Smooth muscle cell (in vitro differentiated cells): ENCODE measurements around the gene UGP2. TPM values are rescaled to one million over a fixed set of nuclear protein-coding genes. Genes with fewer than 3 reads are reported as not detected.
A peak's percentile ranks its signal among the peaks of the same experiment; 100 is the strongest.

Experiments
- DNase-seq: peaks from one replicate; lab custom pipeline; 2025; ENCODE audit not compliant: unreplicated experiment; lab: John Stamatoyannopoulos, UW
- H2AFZ ChIP-seq: fragments of 200-600 bp; sonication (generic); 2 replicates; pipeline ENCODE4 v1.6.0; 2016; ENCODE audit warnings: antibody characterized with exemption, low read depth, mild to moderate bottlenecking
- H3F3A ChIP-seq: fragments of 200-600 bp; sonication (generic); 2 replicates; pipeline ENCODE4 v1.6.0; 2017; ENCODE audit warnings: antibody characterized with exemption, low read depth
- H3K27ac ChIP-seq: fragments of 200-600 bp; sonication (generic); 2 replicates; pipeline ENCODE4 v1.5.1; 2016; ENCODE audit warnings: low read depth, mild to moderate bottlenecking
- H3K27me3 ChIP-seq: fragments of 200-600 bp; sonication (generic); 2 replicates; pipeline ENCODE4 v1.6.1; 2016; ENCODE audit warnings: low read depth, mild to moderate bottlenecking
- H3K36me3 ChIP-seq: fragments of 200-600 bp; sonication (generic); 2 replicates; pipeline ENCODE4 v1.5.1; 2016; ENCODE audit warnings: low read depth
- H3K4me1 ChIP-seq: fragments of 200-600 bp; sonication (generic); 2 replicates; pipeline ENCODE4 v1.5.1; 2016; ENCODE audit warnings: low read depth
- H3K4me2 ChIP-seq: fragments of 200-600 bp; sonication (generic); 2 replicates; pipeline ENCODE4 v1.6.0; 2016; ENCODE audit warnings: mild to moderate bottlenecking
- H3K4me3 ChIP-seq: fragments of 200-600 bp; sonication (generic); 2 replicates; pipeline ENCODE4 v1.5.1; 2016; ENCODE audit warnings: mild to moderate bottlenecking
- H3K79me2 ChIP-seq: fragments of 200-600 bp; sonication (generic); 2 replicates; pipeline ENCODE4 v1.6.0; 2016; ENCODE audit warnings: low read depth, mild to moderate bottlenecking
- H3K9ac ChIP-seq: fragments of 200-600 bp; sonication (generic); 2 replicates; pipeline ENCODE4 v1.6.0; 2016; ENCODE audit warnings: low read depth
- H3K9me3 ChIP-seq: fragments of 200-600 bp; sonication (generic); replicated peaks from 2 replicates; pipeline ENCODE4 v1.5.1; 2016; ENCODE audit warnings: low read depth
- H4K20me1 ChIP-seq: fragments of 200-600 bp; sonication (generic); 2 replicates; pipeline ENCODE4 v1.6.0; 2016; ENCODE audit warnings: low read depth
- WGBS: methylation state at CpG from one replicate; pipeline ENCODE4 v1.1.7; 2016; ENCODE audit warnings: low lambda C conversion rate; 5-methylcytosine and 5-hydroxymethylcytosine counted together
- polyA plus RNA-seq: library from polyadenylated mRNA; unstranded; fragments of >200 nt; fragmentation: Nextera tagmentation; extraction: Ambion mirVana; gene quantifications from 2 replicates; pipeline ENCODE4 v1.2.1, GENCODE V29; 2016
- total RNA-seq: library from RNA; depleted of rRNA; stranded (reverse); fragments of >200 nt; gene quantifications from 2 replicates; pipeline ENCODE4 v1.2.3, GENCODE V29; 2014
- TF ChIP-seq, protein P1 (sequence below): fragments of 200-600 bp; sonication (generic); IDR thresholded peaks from 2 replicates; pipeline ENCODE4 v1.5.1; 2017; ENCODE audit warnings: borderline replicate concordance, mild to moderate bottlenecking, antibody characterized with exemption; ENCODE audit not compliant: insufficient read depth, poor library complexity, severe bottlenecking

The UGP2 gene
- total RNA-seq: 211 and 238 TPM in 2 replicates
- 156 and 171 TPM in 2 replicates for polyA plus RNA-seq

DNA sequence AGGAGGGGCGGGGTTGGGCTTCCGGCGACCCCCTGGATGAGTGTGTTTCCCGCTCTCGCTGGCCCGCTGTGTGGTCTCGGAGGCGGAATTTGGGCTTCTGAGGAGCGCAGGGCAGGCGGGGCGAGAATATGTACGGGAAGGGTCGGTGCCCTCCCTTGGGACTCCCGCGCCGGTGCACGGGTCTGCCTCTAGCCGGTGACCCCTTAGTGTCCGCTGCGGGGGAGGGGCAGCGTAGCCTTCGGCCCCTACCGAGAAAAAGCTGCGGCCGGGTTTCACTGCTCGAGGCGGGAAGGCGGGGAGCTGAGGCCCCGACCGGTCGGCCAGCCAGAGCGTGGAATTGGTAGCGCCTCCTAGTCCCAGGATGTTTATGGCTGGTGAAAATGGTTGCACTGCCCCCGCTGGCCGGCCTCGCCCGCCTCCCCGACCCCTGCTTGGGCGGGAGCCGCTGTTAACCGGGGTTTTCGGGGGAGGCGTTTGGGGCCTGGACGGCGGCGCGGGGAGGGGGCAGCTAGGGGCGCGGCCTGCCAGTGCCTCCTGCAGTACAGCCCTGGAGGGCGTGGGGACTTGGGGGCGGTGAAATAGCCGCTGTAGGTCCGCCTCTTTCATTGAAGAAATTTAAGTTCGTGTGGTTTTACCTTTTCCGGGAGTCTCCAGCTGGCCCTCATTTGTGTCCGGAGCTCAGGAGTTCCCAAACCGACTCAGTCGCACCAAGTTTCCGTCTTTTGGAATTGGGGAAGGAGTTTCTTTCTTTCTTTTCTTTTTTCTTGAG lies at the start of gene UGP2:
UGP2 (plus strand) TSS at position 643 of the 769 bp plus-strand sequence. CDS start 290 bp downstream, outside the sequence.
- H3F3A ChIP-seq: no peaks in the 10 kb centered on the region
- H3K4me3 ChIP-seq: peak within 1 kb of the TSS; percentile 84
- H3K27ac ChIP-seq: peak within 1 kb of the TSS; percentile 82
- WGBS: 1% methylated on average over 44 of the region's 59 CpGs
- H3K27me3 ChIP-seq: no peaks in the 10 kb centered on the region
- H3K4me1 ChIP-seq: peaks cover 42% of the 10 kb centered on the region
- peaks cover 34% of the 10 kb centered on the region for H4K20me1 ChIP-seq
- peak; percentile 77 for DNase-seq
- peak within 1 kb of the TSS; percentile 85 for H3K9ac ChIP-seq
- H3K79me2 ChIP-seq: peaks cover 44% of the 10 kb centered on the region
- H2AFZ ChIP-seq: peak within 1 kb of the TSS; percentile 80
- H3K9me3 ChIP-seq: no peaks in the 10 kb centered on the region
- TF ChIP-seq, protein P1, sequence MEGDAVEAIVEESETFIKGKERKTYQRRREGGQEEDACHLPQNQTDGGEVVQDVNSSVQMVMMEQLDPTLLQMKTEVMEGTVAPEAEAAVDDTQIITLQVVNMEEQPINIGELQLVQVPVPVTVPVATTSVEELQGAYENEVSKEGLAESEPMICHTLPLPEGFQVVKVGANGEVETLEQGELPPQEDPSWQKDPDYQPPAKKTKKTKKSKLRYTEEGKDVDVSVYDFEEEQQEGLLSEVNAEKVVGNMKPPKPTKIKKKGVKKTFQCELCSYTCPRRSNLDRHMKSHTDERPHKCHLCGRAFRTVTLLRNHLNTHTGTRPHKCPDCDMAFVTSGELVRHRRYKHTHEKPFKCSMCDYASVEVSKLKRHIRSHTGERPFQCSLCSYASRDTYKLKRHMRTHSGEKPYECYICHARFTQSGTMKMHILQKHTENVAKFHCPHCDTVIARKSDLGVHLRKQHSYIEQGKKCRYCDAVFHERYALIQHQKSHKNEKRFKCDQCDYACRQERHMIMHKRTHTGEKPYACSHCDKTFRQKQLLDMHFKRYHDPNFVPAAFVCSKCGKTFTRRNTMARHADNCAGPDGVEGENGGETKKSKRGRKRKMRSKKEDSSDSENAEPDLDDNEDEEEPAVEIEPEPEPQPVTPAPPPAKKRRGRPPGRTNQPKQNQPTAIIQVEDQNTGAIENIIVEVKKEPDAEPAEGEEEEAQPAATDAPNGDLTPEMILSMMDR: no peak
- H3K4me2 ChIP-seq: peak within 1 kb of the TSS; percentile 86
- no peaks in the 10 kb centered on the region for H3K36me3 ChIP-seq

DNA sequence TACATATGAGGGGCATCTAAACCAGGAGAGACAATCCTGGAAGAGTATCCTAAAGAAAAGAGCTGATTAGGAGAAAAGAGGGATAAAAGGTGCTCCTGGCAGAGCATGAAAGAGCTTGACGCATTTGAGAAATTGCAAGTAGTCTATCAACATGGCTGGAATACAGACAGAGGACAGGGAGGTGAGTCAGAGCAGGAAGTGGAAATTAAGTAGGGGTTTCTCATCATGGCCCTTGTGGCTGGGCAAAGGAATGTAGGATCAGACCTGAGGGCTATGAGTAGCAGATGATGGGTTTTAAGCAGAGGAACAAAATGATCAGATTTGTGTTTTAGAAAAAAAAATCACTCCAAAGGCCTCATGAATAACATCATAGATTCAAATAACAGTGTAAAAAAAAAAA lies 49.2 kb upstream of the UGP2 start:
- no peak for DNase-seq
- 52% methylated on average over 1 of the region's 1 CpG for WGBS
- Histone ChIP-seq H3K4me1 (peaks cover 10% of the 10 kb centered on the region), H3K9ac (peak overlapping the region; percentile 62), H3K4me2 (peak overlapping the region; percentile 9), H3F3A (peaks cover 5% of the 10 kb centered on the region), H4K20me1 (no peaks in the 10 kb centered on the region), H3K36me3 (no peaks in the 10 kb centered on the region), H3K4me3 (no peak overlapping the region), H3K9me3 (no peaks in the 10 kb centered on the region), H2AFZ (no peak overlapping the region), H3K27ac (peak overlapping the region; percentile 94), H3K79me2 (no peaks in the 10 kb centered on the region), H3K27me3 (no peaks in the 10 kb centered on the region)
- TF ChIP-seq, protein P1: no peak

DNA sequence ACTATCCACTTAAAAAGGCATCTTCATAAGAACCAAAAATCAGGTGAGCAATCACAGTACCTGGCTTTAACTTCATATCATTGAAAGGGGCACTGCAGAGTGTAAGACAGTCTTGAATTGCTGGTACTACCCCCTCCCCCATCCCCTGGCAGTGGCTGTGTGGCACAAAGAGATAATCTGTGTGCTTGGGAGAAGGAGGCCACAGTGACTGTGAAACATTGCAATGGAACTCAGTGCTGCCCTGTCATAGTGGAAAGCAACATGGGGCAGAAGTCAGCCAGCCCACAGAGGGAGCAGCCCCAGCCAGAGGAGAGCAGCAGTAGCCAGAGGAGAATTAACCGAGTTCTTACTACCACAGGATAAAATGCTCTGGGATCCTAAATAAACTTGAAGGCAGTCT lies 45.3 kb upstream of the UGP2 start:
- Histone ChIP-seq H3K79me2 (no peaks in the 10 kb centered on the region), H3K4me3 (no peak overlapping the region), H3K27me3 (no peaks in the 10 kb centered on the region), H3K9me3 (no peaks in the 10 kb centered on the region), H3F3A (no peaks in the 10 kb centered on the region), H3K9ac (no peak overlapping the region), H3K4me2 (no peak overlapping the region), H4K20me1 (no peaks in the 10 kb centered on the region), H3K36me3 (no peaks in the 10 kb centered on the region), H2AFZ (no peak overlapping the region), H3K4me1 (peaks cover 2% of the 10 kb centered on the region), H3K27ac (no peak overlapping the region)
- WGBS: 91% methylated on average over 1 of the region's 1 CpG
- TF ChIP-seq, protein P1: no peak
- no peak for DNase-seq
